Fibroblast of peridontal ligament (primary cell): ENCODE results near the gene DAAM1.

Source experiments
- DNase-seq: peaks from one replicate; pipeline ENCODE4 v3.0.0-alpha.2; 2010; ENCODE audit errors: extremely low read depth

Gene DAAM1

GRCh38 chr14:59221568-59221967 is 33.1 kb downstream of the DAAM1 start:
- no peak for DNase-seq

GRCh38 chr14:59224341-59224740 is 35.9 kb downstream of the DAAM1 start:
- DNase-seq = no peak

- DNase-seq = no peak
Observed at GRCh38 chr14:59225281-59225680, 36.8 kb downstream of the DAAM1 start.

- DNase-seq = peak; percentile 31
Observed at GRCh38 chr14:59228421-59228820, 40.0 kb downstream of the DAAM1 start.

- no peak for DNase-seq
Observed at GRCh38 chr14:59229653-59230406, 41.4 kb downstream of the DAAM1 start.

- no peak for DNase-seq
Observed at GRCh38 chr14:59236195-59236594, 47.7 kb downstream of the DAAM1 start.

- DNase-seq = no peak
Observed at GRCh38 chr14:59238216-59238615, 49.7 kb downstream of the DAAM1 start.

- DNase-seq = no peak
Observed at GRCh38 chr14:59239022-59239421, 50.6 kb downstream of the DAAM1 start.

GRCh38 chr14:59240356-59240755 is 51.9 kb downstream of the DAAM1 start:
- no peak for DNase-seq

GRCh38 chr14:59241121-59241520 is 52.7 kb downstream of the DAAM1 start:
- DNase-seq = peak; percentile 42

- no peak for DNase-seq
Observed at GRCh38 chr14:59243174-59243573, 54.7 kb downstream of the DAAM1 start.

- DNase-seq = no peak
Observed at GRCh38 chr14:59244581-59244980, 56.1 kb downstream of the DAAM1 start.

- DNase-seq = peak; percentile 30
Observed at GRCh38 chr14:59245809-59246295, 57.4 kb downstream of the DAAM1 start.

GRCh38 chr14:59246566-59246965 is 58.1 kb downstream of the DAAM1 start:
- DNase-seq = no peak

GRCh38 chr14:59247801-59248584 is 59.5 kb downstream of the DAAM1 start:
- no peak for DNase-seq

- DNase-seq = no peak
Observed at GRCh38 chr14:59249029-59249428, 60.6 kb downstream of the DAAM1 start.

GRCh38 chr14:59251811-59252771 is 63.6 kb downstream of the DAAM1 start:
- peak; percentile 37 for DNase-seq

GRCh38 chr14:59252772-59253500 is 64.5 kb downstream of the DAAM1 start:
- DNase-seq = peak; percentile 70

- no peak for DNase-seq
Observed at GRCh38 chr14:59253527-59253926, 65.1 kb downstream of the DAAM1 start.

GRCh38 chr14:59254146-59254910 is 65.9 kb downstream of the DAAM1 start:
- peak; percentile 96 for DNase-seq
